HS-5 (cell line): ENCODE data around the gene ALG14.

Experiments used
- DNase-seq: peaks from one replicate; pipeline ENCODE4 v3.0.0-alpha.2; 2012; ENCODE audit warnings: low read depth

ALG14 gene

GRCh38 chr1:94980582-94981574, 91.9 kb downstream of the ALG14 start:
- DNase-seq: peak; percentile 44

- DNase-seq: no peak
Observed at GRCh38 chr1:94979656-94980581, 92.8 kb downstream of the ALG14 start.

- DNase-seq: no peak
Observed at GRCh38 chr1:94979131-94979530, 93.6 kb downstream of the ALG14 start.

- no peak for DNase-seq
Observed at GRCh38 chr1:94978401-94978800, 94.3 kb downstream of the ALG14 start.

- no peak for DNase-seq
Observed at GRCh38 chr1:94976971-94977548, 95.7 kb downstream of the ALG14 start.

- peak; percentile 87 for DNase-seq
Observed at GRCh38 chr1:94974824-94975223, 97.9 kb downstream of the ALG14 start.

GRCh38 chr1:94974241-94974640, 98.5 kb downstream of the ALG14 start:
- DNase-seq: no peak

- DNase-seq: no peak
Observed at GRCh38 chr1:94973309-94973922, 99.3 kb downstream of the ALG14 start.

GRCh38 chr1:94971491-94971924, 101.2 kb downstream of the ALG14 start:
- peak; percentile 80 for DNase-seq

- no peak for DNase-seq
Observed at GRCh38 chr1:94970783-94971182, 102.0 kb downstream of the ALG14 start.

- no peak for DNase-seq
Observed at GRCh38 chr1:94969137-94969536, 103.6 kb downstream of the ALG14 start.

- no peak for DNase-seq
Observed at GRCh38 chr1:94966033-94966432, 106.7 kb downstream of the ALG14 start.

- DNase-seq: no peak
Observed at GRCh38 chr1:94963864-94964263, 108.9 kb downstream of the ALG14 start.

GRCh38 chr1:94962409-94963265, 110.1 kb downstream of the ALG14 start:
- DNase-seq: no peak

GRCh38 chr1:94961988-94962387, 110.8 kb downstream of the ALG14 start:
- no peak for DNase-seq

- no peak for DNase-seq
Observed at GRCh38 chr1:94961582-94961981, 111.2 kb downstream of the ALG14 start.

- DNase-seq: no peak
Observed at GRCh38 chr1:94958081-94958480, 114.7 kb downstream of the ALG14 start.

GRCh38 chr1:94955767-94956632, 116.8 kb downstream of the ALG14 start:
- DNase-seq: no peak

- DNase-seq: no peak
Observed at GRCh38 chr1:94954263-94955220, 118.2 kb downstream of the ALG14 start.
